Stimulated activated CD8-positive, alpha-beta memory T cell treated with anti-CD3 and anti-CD28 coated beads, Interleukin-15, amount 100 ng/mL, for 1 hour (primary cell): Measurements from ENCODE around the gene RBM8A.
A peak's percentile ranks its signal among the peaks of the same experiment; 100 is the strongest.

ENCODE experiments used
- DNase-seq: peaks from one replicate; pipeline ENCODE4 v3.0.0-alpha.2; 2020; ENCODE audit warnings: low read depth

Gene RBM8A

GRCh38 chr1:145927063-145927886 is at the start of gene RBM8A:
Gene RBM8A, minus strand, starts transcription at chr1:145927484. Its CDS starts 58 bp downstream, at chr1:145927426.
- DNase-seq: peak; percentile 83

- DNase-seq: no peak
Measured at GRCh38 chr1:145977016-145977415, 49.7 kb upstream of the RBM8A start.

GRCh38 chr1:145975216-145975615 is 47.9 kb upstream of the RBM8A start:
- no peak for DNase-seq

- no peak for DNase-seq
Measured at GRCh38 chr1:145974721-145975120, 47.4 kb upstream of the RBM8A start.

GRCh38 chr1:145972580-145972979 is 45.3 kb upstream of the RBM8A start:
- no peak for DNase-seq

- no peak for DNase-seq
Measured at GRCh38 chr1:145967288-145967687, 40.0 kb upstream of the RBM8A start.

GRCh38 chr1:145965119-145965744 is 37.9 kb upstream of the RBM8A start:
- DNase-seq: no peak

GRCh38 chr1:145964328-145965118 is 37.2 kb upstream of the RBM8A start, which contains the start of the genes ANKRD34A and POLR3GL:
Gene ANKRD34A, minus strand, starts transcription at chr1:145964575. Its CDS starts 2,816 bp downstream, at chr1:145961759.
Gene POLR3GL, plus strand, starts transcription at chr1:145964690. Its CDS starts 10,176 bp downstream, at chr1:145974866.
- peak; percentile 89 for DNase-seq

GRCh38 chr1:145963265-145964019 is 36.2 kb upstream of the RBM8A start:
- no peak for DNase-seq

GRCh38 chr1:145962157-145963102 is 35.1 kb upstream of the RBM8A start:
- no peak for DNase-seq

GRCh38 chr1:145961425-145962156 is 34.3 kb upstream of the RBM8A start:
- DNase-seq: no peak

- DNase-seq: no peak
Measured at GRCh38 chr1:145961109-145961424, 33.8 kb upstream of the RBM8A start.

GRCh38 chr1:145960468-145961108 is 33.3 kb upstream of the RBM8A start:
- DNase-seq: no peak

- DNase-seq: no peak
Measured at GRCh38 chr1:145959957-145960467, 32.7 kb upstream of the RBM8A start.

- DNase-seq: no peak
Measured at GRCh38 chr1:145959333-145959732, 32.0 kb upstream of the RBM8A start.

- no peak for DNase-seq
Measured at GRCh38 chr1:145958734-145959133, 31.4 kb upstream of the RBM8A start.

GRCh38 chr1:145957443-145958319 is 30.4 kb upstream of the RBM8A start, which contains the start of gene LIX1L:
Gene LIX1L, minus strand, starts transcription at chr1:145958017. Its CDS starts 90 bp downstream, at chr1:145957927.
- DNase-seq: peak; percentile 86

GRCh38 chr1:145956781-145957442 is 29.6 kb upstream of the RBM8A start:
- DNase-seq: no peak
